NCI-H146 treated with DMSO at 0.1 percent for 48 hours (cell line): ENCODE results near the gene JOSD1.

Experiments
- DNase-seq: peaks from one replicate; lab custom pipeline; 2025; ENCODE audit not compliant: unreplicated experiment; lab: John Stamatoyannopoulos, UW

The JOSD1 gene

GRCh38 chr22:38715176-38715764 is 14.5 kb upstream of the JOSD1 start:
- DNase-seq, result no peak

- no peak for DNase-seq
Observed at GRCh38 chr22:38713921-38714320, 13.2 kb upstream of the JOSD1 start.

GRCh38 chr22:38712486-38713207 is 11.9 kb upstream of the JOSD1 start:
- no peak for DNase-seq

DNA sequence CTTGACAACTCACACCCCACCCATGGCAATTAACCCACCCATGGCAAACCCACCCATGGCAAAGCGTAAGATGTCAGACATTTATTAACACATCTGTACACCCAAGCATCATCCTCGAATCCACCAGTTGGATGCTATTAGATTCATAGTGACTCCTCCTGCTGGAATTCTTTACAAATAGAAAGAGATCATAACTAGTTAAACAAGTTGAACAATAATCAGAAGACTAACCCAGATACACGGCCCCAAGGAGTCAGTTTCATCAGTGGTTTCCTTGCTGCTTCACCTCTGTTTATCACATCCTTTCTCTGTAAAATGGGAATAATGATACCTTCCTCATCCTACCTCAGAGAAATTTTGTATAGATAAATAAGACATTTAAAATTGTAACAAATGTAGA is 10.1 kb upstream of the JOSD1 start:
- DNase-seq, result no peak

GRCh38 chr22:38710351-38710750 is 9.6 kb upstream of the JOSD1 start:
- no peak for DNase-seq

DNA sequence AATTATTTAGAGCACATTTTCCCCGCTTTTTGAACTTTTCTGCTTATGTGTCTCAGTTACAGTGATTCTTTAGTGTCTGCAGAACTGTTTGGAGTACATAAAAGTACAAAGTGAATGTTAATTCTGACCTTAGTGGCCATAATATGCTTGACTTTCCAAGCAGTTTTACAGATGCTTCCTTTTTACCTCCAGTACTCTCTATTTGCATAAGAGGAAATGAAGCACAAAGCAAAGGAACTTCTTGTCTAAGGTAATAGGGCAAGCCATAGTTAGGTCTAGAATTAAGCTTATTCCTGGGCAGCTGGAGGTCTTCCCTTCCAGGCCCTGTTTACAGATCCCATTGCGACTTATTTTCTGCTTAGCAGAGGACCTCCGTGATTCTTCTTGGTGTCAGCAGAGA is 8.6 kb upstream of the JOSD1 start:
- DNase-seq, result no peak

- no peak for DNase-seq
Observed at GRCh38 chr22:38707984-38708383, 7.2 kb upstream of the JOSD1 start.

DNA sequence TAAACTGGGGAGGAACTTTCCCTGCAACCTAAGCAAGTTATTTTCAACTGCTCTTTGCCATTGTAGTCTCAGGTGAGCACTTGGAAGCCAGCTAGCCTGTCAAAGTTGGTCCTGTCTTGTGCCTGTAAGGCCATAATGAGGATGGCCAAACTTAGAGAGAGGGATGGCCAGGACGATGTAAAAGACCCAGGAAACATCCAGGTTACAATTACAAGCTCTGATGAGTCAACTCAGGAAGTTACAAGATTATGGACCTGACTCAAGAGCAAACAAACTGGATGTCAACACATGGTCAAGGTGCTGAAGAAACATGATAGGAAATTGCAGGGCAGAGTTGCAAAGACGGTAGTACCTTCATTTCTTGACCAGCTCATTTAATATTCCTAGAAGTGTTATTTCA is 6.6 kb upstream of the JOSD1 start:
- DNase-seq, result no peak

DNA sequence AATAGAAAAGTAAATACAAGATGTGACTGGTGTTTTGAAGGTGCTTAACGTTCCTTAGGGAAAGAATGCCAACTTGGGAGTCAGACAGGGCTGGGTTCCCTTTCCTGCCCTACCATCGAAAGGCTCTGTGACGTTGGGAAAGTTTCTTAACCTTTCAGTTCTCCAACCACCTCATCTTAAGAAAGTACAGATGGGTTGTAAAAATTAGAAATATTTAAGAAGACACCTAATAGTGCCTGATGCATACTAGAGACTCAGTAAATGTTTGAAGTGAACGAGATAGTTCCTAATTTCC is 6.1 kb upstream of the JOSD1 start:
- DNase-seq, result no peak

- DNase-seq, result no peak
Observed at GRCh38 chr22:38706101-38706900, 5.6 kb upstream of the JOSD1 start.

- peak; percentile 98 for DNase-seq
Observed at GRCh38 chr22:38705235-38706100, 4.7 kb upstream of the JOSD1 start, which contains the start of gene GTPBP1. GTPBP1 (plus strand) TSS chr22:38705944; CDS start chr22:38705956, 12 bp downstream.

DNA sequence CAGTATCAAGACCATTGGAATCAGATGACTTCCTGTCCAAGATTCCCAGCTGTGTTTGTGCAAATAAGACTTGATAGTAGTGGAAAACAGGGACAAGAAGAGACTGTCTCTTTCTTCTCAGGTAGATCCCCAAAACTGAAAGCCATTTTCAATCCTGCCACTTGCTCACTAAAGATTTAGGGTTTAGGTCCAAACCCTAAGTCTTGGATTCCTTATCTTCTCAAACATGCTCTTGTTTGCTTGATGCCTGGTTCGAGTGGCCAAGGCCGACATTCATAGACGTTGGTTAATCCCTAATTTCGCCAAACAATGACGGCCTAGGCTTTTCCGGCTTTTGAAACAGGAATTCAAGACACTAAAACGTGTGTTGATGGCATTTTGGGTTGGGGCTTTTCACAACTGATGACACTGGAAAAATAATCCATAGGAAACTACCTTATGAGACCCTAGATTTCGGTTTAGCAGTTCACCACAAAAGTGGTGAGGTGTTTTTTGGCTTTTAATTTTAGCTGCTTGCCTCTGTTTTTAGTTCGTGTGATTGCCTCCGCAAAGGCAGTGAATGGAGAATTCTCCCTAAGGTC is 4.0 kb upstream of the JOSD1 start:
- no peak for DNase-seq

GRCh38 chr22:38700270-38700788 is 414 bp downstream of the JOSD1 start:
- no peak for DNase-seq

- no peak for DNase-seq
Observed at GRCh38 chr22:38699784-38700183, 959 bp downstream of the JOSD1 start.

- no peak for DNase-seq
Observed at GRCh38 chr22:38699143-38699542, 1.6 kb downstream of the JOSD1 start.

DNA sequence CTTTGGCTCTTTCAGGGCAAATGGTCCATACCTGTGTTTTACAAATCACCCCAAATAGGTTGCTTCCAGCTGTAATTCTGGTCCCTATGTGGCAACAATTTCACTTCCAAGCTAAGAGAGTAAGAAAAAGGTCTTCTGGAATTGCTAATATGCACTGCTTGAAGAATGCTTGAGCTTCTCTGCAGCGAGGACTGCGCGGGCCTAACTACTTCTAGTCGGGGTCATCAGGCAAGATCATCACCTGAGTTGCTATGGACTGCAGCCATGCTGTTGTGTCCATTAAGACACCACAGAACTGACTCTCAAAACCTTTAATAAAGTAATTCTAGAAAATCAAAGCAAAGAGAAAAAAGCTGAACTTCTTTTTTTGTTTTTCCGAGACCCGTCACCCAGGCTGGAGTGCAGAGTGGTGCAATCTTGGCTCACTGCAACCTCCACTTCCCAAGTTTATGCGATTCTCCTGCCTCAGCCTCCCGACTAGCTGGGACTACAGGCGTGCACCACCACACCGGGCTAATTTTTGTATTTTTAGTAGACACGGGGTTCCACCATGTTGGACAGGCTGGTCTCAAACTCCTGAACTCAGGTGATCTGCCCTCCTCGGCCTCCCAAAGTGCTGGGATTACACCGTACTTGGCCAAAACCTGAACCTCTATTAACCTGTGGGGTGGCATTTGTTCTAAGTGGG is 2.2 kb downstream of the JOSD1 start:
- DNase-seq, result no peak

DNA sequence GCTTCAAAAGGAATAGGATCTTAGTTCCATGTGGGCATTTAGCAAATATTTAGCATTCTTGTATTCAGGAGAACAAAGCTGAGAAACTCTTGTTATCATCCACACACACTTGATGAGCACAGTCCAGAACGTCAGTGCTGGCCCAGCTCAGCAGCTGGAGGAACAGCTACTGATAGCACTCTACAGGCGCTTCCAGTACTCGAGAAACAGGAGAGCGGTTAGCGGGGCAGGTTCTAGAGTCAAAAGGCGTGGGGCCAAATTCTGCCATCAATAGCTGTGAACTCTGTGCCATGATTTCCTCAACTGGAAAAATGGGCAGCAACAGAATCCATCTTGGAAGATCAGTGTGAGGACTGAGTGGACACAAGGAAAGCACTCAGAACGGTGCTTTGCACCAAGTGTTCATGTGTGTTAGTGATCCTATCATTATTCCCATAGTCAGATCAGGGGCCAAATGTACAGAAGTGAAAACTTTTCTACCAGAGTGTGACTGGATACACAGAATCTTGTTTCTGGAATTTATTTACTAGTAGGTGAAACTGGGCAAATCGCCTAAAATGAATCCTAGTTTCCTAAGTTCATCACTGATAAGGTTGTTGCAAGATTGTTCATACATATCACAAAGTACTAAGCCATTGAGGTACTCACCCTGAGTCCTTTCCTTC is 3.2 kb downstream of the JOSD1 start:
- no peak for DNase-seq

GRCh38 chr22:38696606-38697424 is 3.9 kb downstream of the JOSD1 start:
- no peak for DNase-seq

DNA sequence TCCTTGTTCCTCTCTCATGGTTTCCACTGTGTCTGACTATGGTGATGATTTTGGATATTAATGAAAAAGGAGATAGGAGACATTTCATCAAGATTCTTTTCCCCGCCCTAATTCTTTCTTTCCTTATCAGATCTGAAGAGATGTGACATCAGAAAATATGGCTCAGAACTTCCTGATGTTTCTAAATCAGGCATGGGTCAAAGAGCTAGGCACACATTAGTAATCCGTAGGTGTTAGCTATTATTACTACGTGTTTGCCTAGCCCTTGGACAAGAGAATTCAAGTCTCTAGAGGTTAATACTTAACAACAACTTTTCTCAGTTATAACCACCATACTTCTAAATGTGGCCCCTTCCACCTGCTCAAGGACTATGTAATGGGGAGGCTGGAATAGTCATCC is 5.8 kb downstream of the JOSD1 start:
- no peak for DNase-seq
